RWPE2 (cell line): ENCODE results near the gene WDR82.
"Not testable (repeated sequence)": the region's sequence is repeated elsewhere in the genome, so short reads cannot be mapped to it uniquely, and the experiment has no call there.

ENCODE experiments used
- ATAC-seq: fragments of 200-7000 bp; cut with Tn5 transposase; 3 replicates; pipeline ENCODE4 v1.9.1; 2021; ENCODE audit warnings: low read depth
- DNase-seq: peaks from one replicate; pipeline ENCODE4 v3.0.0-alpha.2; 2020; ENCODE audit warnings: low spot score
- H3K27ac ChIP-seq: fragments of 450-650 bp; 2 replicates; pipeline ENCODE4 v1.5.1; 2017; ENCODE audit warnings: mild to moderate bottlenecking; ENCODE audit not compliant: poor library complexity, severe bottlenecking
- H3K27me3 ChIP-seq: fragments of 250-450 bp; sonication (Bioruptor Pico); 2 replicates; pipeline ENCODE4 v1.5.1; 2021; ENCODE audit warnings: mild to moderate bottlenecking, moderate library complexity; ENCODE audit not compliant: insufficient read depth, poor library complexity, severe bottlenecking
- H3K36me3 ChIP-seq: fragments of 250-450 bp; sonication (Bioruptor Pico); 2 replicates; pipeline ENCODE4 v1.5.1; 2020; ENCODE audit warnings: low read depth, mild to moderate bottlenecking, moderate library complexity
- H3K4me1 ChIP-seq: fragments of 250-450 bp; sonication (Bioruptor Pico); 2 replicates; pipeline ENCODE4 v1.5.1; 2021; ENCODE audit warnings: mild to moderate bottlenecking, moderate library complexity; ENCODE audit not compliant: insufficient read depth, poor library complexity, severe bottlenecking
- H3K4me3 ChIP-seq: fragments of 250-450 bp; sonication (Bioruptor Pico); 2 replicates; pipeline ENCODE4 v1.5.1; 2021; ENCODE audit warnings: mild to moderate bottlenecking, moderate library complexity; ENCODE audit not compliant: severe bottlenecking
- H3K9me3 ChIP-seq: fragments of 250-450 bp; sonication (Bioruptor Pico); 2 replicates; pipeline ENCODE4 v1.5.1; 2021; ENCODE audit warnings: mild to moderate bottlenecking, moderate library complexity; ENCODE audit not compliant: severe bottlenecking
- TF ChIP-seq, protein P1 (sequence below): fragments of 450-650 bp; IDR thresholded peaks from one replicate; pipeline ENCODE4 v1.5.1; 2017; ENCODE audit warnings: mild to moderate bottlenecking, moderate library complexity; ENCODE audit not compliant: poor library complexity, severe bottlenecking

WDR82 gene

GRCh38 chr3:52288674-52289073, 10.2 kb upstream of the WDR82 start:
- H3K27ac ChIP-seq: peak overlapping the region; percentile 86
- no peaks in the 10 kb centered on the region for H3K36me3 ChIP-seq
- no peak for DNase-seq
- H3K4me1 ChIP-seq: peaks cover 10% of the 10 kb centered on the region
- TF ChIP-seq, protein P1, sequence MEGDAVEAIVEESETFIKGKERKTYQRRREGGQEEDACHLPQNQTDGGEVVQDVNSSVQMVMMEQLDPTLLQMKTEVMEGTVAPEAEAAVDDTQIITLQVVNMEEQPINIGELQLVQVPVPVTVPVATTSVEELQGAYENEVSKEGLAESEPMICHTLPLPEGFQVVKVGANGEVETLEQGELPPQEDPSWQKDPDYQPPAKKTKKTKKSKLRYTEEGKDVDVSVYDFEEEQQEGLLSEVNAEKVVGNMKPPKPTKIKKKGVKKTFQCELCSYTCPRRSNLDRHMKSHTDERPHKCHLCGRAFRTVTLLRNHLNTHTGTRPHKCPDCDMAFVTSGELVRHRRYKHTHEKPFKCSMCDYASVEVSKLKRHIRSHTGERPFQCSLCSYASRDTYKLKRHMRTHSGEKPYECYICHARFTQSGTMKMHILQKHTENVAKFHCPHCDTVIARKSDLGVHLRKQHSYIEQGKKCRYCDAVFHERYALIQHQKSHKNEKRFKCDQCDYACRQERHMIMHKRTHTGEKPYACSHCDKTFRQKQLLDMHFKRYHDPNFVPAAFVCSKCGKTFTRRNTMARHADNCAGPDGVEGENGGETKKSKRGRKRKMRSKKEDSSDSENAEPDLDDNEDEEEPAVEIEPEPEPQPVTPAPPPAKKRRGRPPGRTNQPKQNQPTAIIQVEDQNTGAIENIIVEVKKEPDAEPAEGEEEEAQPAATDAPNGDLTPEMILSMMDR: no peak
- no peaks in the 10 kb centered on the region for H3K27me3 ChIP-seq
- no peaks in the 10 kb centered on the region for H3K9me3 ChIP-seq
- no peak for ATAC-seq
- peak overlapping the region; percentile 86 for H3K4me3 ChIP-seq

DNA sequence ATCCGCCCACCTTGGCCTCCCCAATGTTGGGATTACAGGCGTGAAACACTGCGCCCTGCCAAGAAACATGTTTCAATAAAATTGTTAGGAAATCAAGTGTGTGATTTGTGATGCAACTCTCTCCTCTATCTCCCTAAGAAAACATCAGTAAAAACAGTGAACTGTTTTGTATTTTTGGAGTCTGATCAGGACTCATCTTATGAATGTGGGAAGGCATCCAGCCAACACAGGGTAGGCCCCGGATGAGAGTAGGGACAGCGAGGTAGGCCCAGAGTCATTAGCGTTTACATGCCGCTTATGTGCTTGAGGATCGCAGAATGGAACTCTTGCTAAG, 8.3 kb upstream of the WDR82 start:
- ATAC-seq: no peak
- TF ChIP-seq, protein P1: no peak

DNA sequence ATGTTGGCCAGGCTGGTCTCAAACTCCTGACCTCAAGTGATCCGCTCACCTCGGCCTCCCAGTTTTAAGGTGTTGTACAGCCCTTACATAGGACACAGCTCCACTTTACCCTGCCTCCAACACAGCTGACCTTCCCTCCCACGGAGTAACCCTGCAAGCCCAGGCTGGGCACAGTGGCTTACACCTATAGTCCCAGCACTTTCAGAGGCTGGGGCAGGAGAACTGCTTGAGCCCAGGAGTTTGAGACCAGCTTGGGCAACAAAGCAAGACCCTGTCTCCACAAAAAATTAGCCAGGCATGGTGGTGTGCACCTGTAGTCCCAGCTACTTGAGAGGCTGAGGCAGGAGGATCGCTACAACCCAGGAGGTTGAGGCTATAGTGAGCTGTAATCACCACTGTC, 5.6 kb upstream of the WDR82 start:
- not testable (repeated sequence) for ATAC-seq, H3K4me3 ChIP-seq, H3K9me3 ChIP-seq, DNase-seq, H3K36me3 ChIP-seq, H3K27me3 ChIP-seq, H3K27ac ChIP-seq
- peaks cover 21% of the 10 kb centered on the region for H3K4me1 ChIP-seq

More for the DNA sequence above, 8.3 kb upstream of the WDR82 start:
- Histone ChIP-seq H3K4me1 (peaks cover 10% of the 10 kb centered on the region), H3K27me3 (no peaks in the 10 kb centered on the region), H3K27ac (peak overlapping the region; percentile 86), H3K9me3 (no peaks in the 10 kb centered on the region), H3K4me3 (peak overlapping the region; percentile 86), H3K36me3 (no peaks in the 10 kb centered on the region)
- no peak for DNase-seq

- ATAC-seq (no peak), DNase-seq (no peak)
- TF ChIP-seq, protein P1: no peak
- Histone ChIP-seq H3K9me3 (no peaks in the 10 kb centered on the region), H3K36me3 (no peaks in the 10 kb centered on the region), H3K27ac (no peak overlapping the region), H3K27me3 (no peaks in the 10 kb centered on the region), H3K4me1 (peaks cover 14% of the 10 kb centered on the region), H3K4me3 (no peak overlapping the region)
These were observed 4.9 kb upstream of the WDR82 start for GRCh38 chr3:52283306-52283705.

DNA sequence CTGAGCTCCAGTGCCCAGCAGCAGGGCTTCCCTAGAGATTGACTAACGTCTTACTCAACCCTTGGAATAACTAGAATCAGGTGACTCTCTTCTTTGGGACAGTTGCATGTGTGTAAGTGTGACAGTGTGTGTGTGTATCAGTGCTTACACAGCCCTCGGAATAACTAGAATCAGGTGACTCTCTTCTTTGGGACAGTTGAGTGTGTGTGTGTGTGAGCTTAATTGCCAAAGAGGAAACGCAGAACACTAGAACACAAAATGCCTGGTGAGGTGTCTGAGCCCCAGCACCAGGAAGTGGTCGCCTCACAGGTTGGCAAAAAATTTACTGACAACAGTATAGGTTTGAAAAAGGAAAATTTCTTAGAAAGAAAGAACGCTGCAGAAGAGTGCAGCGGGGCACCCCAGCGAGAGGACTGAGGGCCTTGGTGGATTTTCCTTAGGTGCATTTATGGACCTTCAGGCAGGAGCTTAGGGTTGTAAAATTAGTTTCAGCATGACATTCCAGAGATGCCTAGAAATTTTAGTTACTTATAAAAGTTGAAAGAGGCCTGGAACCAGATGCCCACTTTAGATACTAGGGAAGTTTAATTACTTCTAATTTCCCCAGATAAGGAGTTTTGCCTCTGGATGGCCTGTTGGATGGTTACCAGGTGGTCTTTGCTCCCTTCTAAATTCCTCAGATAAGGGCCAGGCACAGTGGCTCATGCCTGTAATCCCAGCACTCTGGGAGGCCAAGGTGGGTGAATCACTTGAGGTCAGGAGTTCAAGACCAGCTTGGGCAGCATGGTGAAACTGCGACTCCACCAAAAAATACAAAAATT, 3.7 kb upstream of the WDR82 start:
- Histone ChIP-seq H3K4me3 (no peak overlapping the region), H3K36me3 (no peaks in the 10 kb centered on the region), H3K27me3 (no peaks in the 10 kb centered on the region), H3K27ac (no peak overlapping the region), H3K4me1 (peaks cover 13% of the 10 kb centered on the region), H3K9me3 (no peaks in the 10 kb centered on the region)
- TF ChIP-seq, protein P1: no peak
- DNase-seq: no peak
- ATAC-seq: no peak
